Measurements from ENCODE around the gene MORN4.

GRCh38 chr10:97575127-97575668 lies 58.1 kb downstream of the MORN4 start:
- TF ChIP-seq CTCF (CRISPR knock-in tag; IDR thresholded peaks at IDR 0.05), result no peak
- no peak for TF ChIP-seq ZNF704 (CRISPR knock-in tag; IDR thresholded peaks at IDR 0.05; ENCODE audit: borderline replicate concordance)
- no peak for TF ChIP-seq SP5 (CRISPR knock-in tag; IDR thresholded peaks at IDR 0.05; ENCODE audit: borderline replicate concordance, low read depth)
- no peak for TF ChIP-seq ZNF776 (CRISPR knock-in tag; IDR thresholded peaks at IDR 0.05)
- TF ChIP-seq ARID4A (CRISPR knock-in tag; IDR thresholded peaks at IDR 0.05; ENCODE audit: borderline replicate concordance), result no peak
- TF ChIP-seq POLR2A (IDR thresholded peaks at IDR 0.05; ENCODE audit: insufficient read depth in 1 of 2, low read depth in 2 of 2, low read length in 2 of 2), result no peak
- TF ChIP-seq CCAR2 (optimal IDR thresholded peaks at IDR 0.05; ENCODE audit: low read depth, low read length), result no peak
- no peak for TF ChIP-seq ZNF224 (CRISPR knock-in tag; IDR thresholded peaks at IDR 0.05)
- no peak for TF ChIP-seq PBX3 (CRISPR knock-in tag; IDR thresholded peaks at IDR 0.05; ENCODE audit: borderline replicate concordance)
- no peak for TF ChIP-seq ZNF460 (CRISPR knock-in tag; IDR thresholded peaks at IDR 0.05; ENCODE audit: borderline replicate concordance)

Data from HepG2 (cell line).